Glomerular visceral epithelial cell (primary cell): Measurements from ENCODE around the gene ATP2B2.

Experiments used
- DNase-seq: peaks from one replicate; pipeline ENCODE4 v3.0.0-alpha.2; 2016; ENCODE audit errors: extremely low spot score

ATP2B2 gene

DNA sequence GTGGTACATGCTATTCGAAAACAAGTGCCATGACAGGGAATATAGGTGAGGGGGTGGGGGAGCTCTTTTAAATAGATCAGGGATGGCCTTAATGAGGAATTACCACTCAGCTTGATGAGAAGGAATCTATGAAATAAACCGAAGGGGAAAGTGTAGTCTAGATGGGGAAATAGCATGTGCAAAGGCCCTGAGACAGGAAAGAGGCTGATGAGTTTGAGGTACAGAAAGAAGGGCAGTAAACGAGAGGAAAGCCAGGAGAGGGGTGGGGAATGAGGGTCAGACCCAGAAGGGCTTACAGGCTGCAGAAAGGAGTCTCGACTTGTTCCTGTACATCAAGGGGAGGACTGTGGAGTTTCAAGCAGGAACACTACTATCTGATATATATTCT lies 12.2 kb downstream of the ATP2B2 start:
- DNase-seq: no peak

DNA sequence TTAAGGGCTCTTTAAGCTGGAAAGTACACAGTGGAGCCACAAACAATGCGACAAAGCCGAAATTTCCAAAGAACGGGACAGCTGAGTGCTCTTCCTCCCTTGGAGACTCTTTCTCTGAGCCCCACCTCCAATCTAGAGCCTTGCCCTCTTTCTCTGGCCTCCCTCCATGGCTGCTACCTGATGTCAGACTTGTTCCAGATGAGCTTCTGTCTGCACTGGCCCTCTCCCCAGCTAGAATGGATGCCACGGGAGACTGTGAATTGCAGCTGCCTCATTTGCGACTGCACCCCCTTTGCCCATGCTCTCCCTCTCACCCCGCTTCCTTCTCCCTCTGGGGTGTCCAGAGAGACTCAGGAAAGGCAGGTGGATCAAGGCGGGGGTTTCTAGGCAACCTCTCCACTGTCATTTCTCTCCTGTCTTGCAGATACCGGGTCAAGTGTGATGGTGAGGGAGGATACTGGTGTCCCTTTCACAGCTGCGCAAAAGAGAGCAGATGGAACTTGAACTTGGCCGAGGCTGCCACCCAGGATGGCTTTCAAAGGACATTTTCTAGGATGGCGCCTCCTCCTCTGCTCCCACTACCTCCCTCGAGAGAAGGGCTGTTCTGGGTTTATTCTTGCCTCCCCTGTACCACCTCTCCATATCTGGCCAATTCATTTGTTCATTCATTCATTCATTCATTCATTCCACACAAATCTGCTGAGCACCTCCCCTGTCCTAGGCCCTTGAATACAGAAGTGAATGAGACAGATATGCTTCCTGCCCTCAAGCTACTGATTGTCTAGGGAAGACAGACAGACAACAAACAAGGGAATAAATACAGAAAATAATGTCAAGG lies 12.8 kb downstream of the ATP2B2 start:
- DNase-seq: no peak

DNA sequence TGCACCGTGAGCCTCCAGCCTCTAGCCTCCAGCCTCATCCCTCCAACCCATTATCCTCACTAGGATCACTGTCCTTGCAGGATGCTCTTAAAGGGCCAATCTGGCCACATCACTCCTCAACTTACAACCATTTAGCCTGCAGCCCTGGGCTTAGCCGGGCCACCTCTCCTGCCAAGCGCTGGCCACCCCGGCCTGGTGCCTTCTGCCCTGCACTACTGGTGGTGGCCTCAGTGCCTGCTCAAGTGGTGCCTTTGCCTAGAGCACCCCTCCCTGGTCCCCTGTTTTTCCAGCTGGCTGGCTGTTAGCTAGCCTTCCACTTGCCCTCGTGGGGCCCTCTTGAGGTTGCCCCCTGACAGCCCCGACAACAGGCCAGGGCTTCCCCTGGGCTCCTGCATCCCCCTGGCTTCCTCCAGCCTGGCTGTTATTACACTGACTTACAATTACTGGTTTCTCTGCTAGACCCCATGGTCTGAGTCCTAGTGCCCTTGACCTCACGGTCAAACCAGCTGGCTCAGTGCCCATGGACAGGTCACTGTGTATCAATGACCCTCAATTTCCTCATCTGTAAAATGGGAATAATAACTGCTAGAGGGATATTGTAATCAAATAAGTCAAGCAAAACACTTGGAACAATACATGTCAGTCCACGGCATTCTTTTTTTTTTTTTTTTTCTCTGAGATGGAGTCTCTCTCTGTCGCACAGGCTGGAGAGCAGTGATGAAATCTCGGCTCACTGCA lies 15.5 kb downstream of the ATP2B2 start:
- no peak for DNase-seq

DNA sequence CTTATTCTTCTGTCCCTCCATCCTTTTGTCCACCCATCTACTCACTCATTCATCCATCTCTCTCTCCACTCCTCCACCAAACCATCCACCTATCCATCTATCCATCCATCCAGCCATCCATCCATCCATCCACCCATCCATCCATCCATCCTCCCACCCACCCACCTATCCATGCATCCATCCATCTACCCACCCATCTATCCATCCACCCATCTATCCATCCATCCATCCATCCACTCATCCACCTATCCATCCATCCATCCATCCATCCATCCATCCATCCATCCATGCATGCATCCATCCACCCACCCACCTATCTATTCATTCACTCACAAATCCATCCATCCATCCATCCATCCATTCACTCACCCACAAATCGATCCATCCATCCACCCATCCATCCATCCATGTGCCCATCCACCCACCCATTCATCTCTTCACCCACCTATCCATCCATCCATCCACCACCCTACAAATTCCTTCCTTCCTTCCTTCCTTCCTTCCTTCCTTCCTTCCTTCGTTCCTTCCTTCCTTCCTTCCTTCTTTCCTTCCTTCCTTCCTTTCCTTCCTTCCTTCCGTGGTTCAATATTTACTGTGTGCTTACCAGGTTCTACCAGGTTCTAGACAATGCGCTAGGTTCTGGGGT lies 17.3 kb downstream of the ATP2B2 start:
- no peak for DNase-seq

DNA sequence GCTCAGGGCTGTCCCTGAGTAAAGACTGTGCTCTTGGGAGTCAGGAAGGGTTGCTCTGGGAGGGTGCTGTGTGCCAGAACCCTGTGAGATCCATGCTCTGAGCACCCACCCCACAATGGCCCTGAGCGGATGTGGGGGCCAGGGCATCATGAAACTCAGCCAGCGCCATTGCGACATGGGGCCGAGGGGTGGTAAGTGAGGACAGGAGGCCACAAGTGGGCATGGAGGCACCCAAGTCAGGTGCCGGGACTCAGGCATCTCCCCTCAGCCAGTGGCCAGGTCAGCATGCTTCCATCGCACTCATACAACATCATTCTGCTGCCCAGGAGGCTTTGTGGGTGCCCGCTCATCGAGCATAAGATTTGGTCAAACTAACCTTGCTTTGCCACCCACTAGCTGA lies 19.6 kb downstream of the ATP2B2 start:
- no peak for DNase-seq

DNA sequence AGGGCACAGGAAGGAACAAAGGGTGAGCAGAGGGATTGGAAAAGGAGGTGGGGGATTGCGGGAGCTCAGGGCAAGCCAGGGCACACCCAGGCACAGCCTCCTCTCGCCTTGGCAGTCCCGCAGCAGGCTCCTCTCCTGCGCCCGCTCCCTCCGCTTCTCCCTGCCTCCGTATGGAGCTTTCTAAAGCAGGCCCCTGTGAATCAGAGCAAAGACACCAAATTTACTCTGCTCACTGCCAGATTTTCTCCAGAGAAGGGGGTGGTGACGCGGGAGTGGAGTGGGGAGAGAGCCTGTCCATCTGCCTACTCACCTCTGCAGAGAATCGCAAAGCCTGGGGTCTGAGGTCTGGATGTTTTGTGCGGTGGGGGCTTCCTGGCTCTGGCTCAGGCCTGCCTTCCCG lies 20.0 kb downstream of the ATP2B2 start:
- no peak for DNase-seq

DNA sequence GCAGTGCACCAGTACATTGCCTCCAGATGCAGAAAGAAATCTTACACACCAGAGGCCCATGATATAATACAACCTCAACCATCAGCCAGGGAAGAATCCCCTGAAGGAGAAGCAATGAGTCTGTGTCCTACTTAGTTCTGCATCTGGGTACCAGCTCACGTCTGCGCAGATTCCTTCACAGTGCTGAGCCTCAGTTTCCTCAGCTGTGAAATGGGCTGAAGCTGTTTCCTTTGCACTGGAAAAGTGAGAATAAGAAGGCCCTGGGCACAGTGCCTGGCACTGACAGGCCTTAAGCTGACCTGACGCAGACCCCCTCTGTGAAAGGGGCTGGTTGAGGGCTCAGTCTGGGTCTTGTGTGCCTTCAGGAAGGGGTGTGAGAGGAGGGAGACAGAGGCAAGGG lies 20.7 kb downstream of the ATP2B2 start:
- DNase-seq: no peak

DNA sequence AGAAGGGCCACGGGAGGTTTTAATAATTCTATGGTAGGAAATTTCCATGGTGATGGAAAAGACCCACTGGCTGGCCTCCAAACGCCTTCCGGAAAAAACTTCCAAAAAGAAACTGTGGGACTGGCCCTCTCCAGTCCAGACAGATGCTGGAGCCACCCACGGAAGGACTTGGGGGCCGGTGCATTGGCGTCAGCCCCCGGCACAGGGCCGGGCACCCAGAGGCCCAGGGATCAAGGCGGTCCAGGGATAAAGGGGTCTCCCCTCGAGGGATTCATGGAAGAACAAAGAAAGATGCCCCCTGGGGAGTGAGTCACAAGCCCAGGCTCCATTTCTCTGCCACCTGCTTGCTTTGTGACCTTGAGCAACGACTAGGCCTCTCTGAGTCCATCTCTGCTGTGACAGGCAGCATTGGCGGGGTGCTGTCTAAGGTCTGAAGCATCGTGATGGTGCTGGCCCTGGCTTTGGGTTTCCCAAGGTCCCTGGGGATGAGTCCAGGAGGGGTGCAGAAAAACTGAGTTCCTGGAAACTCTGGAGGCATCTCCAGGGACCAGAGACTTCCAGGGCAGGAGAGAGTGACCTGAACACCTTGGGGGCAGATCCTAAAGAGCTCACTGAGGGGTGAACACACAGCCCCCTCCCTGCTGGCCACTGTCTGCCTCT lies 21.6 kb downstream of the ATP2B2 start:
- no peak for DNase-seq

DNA sequence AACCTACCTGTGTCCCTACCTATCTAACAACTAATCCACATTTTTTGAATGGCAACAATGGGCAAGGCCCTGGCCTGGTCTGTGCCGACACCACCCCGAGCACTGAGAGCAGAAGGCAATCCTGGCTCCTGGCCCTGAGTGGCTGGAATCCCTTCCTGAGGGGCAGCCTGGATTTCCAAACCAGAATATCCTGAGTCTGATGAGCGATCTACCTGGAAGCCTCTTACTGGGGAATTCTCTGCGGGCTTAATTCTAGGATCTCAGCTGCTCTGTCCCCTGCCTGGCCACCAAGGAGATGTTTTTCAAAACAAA lies 22.1 kb downstream of the ATP2B2 start:
- no peak for DNase-seq

DNA sequence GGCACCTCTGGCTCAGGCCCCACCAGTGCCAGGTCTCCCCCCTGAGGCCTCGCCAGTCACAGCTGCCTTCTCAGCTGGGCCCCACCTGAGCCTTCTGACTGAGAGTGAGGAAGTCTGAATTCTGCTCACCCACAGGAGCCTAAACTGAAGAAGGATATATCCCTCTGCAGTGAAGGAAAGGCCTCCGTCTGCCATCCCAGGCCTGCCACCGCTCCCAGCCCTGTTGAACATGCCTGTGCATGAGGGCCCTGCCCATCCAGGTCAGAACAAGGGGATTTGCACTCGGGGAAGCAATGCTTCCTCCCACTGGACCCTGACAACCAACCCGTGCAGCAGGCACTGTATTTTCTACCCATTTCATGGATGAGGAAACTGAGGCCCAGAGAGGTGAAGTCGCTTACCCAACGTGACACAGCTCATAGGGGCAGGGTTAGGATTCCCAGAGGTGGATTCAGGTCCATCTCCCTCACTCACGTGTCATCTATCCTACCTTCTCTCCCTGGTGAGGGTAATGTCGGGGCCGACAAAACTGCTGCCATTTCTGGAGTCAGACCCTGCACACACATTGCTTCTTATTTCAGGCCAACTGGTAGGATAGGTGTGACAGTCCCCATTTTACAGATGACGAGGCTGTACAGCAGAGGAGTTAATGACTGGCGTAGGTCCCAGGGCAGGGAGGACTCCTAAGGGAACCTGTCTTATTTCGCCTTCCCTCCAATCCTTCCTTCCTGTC lies 22.6 kb downstream of the ATP2B2 start:
- no peak for DNase-seq

DNA sequence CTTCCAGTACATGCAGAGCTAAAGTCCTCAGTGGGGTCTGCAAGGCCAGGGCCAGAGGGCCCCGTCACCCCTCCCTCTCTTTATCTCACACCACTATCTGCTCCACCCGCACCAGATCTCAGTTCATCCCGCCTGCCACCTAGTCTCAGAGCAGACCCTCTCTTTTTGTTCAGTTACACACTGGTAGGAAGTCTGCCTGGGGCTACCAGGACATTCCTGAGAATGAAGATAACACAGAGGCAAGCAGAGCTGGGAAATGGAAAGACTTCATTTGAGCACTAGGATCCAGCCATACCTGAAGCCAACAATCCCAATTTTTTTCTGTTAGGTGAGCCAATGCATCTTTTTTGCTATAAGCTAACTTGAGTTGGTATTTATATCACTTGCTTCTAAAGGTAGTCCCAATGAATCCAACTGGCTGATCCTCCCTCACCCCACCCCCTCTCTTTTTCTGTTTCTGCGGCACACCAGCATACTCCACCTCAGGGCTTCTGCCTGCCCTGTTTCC lies 24.5 kb downstream of the ATP2B2 start:
- DNase-seq: no peak

DNA sequence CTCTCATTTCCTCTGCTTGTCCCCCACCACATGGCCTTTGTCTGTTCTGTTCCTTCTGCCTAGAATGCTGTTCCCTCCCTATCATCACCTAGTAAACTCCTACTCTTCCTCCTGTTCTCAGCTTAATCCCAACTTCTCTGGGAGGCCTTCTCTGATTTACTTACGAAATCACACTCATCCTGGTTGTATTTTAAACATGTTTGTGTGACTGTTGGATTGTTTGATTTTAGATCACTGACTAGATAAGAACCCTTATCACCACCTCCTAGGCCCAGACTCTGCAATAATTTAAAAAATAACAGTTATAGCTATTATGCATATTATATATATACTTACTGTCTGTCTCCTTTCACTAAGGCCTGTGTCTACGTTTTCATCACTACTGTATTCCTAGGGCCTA lies 26.1 kb downstream of the ATP2B2 start:
- no peak for DNase-seq

DNA sequence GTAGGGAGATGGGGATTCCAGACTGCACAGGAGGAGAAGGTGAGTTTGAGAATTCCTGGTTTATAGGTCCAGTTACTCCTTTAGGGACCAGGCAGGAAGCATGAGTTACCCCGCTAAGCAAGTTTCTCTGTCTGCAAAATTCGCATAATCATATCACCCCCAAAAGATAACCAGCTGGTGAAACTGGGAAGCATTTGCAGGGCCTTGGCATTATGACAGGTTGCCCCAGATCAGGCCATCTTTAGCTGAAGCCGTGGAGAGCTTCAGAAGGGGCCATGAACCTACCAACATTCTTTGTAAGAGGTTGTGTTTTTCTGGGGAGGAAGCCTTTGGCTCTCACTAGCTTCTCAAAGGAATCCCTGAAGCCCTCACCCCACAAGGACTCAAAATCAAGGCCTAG lies 29.4 kb downstream of the ATP2B2 start:
- DNase-seq: no peak

DNA sequence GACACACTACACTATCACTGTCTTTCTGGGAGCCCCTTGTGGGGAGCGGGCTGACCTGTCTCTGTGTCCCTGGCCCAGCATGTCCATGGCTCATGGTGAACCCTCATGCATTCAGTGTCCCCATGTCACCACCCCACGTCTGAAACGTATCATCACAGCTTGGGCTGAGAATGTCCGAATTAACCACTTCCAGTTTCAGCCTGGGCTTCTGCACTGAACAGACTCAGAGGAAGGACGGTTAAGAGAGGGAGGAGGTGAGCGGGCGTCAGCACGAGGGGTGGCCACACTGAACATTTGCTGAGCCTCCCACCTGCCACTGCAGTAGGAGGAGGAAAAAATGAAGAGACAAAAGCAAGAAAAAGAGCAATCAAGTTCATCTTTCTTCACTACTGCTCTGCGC lies 30.5 kb downstream of the ATP2B2 start:
- no peak for DNase-seq

DNA sequence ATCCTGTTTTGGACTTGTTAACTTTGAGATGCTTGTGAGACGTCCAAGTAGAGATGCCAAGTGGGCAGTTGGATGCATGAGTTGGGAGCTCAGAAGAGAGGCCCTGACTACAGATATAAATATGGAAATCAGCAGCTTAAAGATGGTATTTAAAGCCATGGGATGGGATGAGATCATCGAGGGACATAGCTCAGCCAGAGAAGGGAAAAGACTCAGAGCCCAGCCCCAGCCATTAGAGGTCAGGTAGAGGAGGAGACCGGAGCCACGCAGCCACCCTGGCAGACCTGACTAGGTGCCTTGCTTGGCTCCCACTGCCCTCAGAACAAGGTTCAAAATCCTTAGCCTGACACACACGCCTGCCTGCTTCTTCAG lies 31.1 kb downstream of the ATP2B2 start:
- DNase-seq: no peak

DNA sequence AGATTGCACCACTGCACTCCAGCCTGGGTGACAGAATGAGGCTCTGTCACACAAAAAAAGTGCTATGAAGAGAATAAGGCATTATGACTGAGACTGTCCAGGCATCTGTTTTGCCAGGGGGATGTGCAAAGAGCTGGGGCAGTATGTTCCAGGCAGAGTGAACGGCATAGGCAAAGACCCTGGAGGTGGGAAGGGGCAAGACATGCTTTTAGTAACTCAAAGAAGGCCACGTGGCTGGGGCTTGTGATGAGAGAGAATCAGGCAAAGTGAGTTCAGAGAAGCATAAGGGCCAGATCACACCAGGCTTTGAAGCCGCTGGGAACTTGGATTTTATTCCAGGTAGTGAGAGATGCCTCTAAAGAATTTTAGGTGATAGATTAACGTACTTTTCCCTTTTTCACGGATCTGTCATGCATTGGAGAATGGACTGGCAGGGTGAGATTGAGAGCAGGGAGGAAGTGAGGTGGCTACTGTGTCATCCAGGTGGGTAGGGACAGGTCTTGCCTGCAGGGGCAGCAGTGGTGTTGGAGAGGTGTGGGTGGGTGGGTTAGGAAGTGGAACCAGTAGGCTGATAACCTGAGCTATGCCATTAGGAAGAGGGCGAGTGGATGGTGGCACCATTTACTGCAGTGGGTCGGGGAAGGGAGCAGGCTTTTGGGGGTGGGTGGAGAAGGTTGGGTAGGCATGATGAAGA lies 31.7 kb downstream of the ATP2B2 start:
- no peak for DNase-seq

DNA sequence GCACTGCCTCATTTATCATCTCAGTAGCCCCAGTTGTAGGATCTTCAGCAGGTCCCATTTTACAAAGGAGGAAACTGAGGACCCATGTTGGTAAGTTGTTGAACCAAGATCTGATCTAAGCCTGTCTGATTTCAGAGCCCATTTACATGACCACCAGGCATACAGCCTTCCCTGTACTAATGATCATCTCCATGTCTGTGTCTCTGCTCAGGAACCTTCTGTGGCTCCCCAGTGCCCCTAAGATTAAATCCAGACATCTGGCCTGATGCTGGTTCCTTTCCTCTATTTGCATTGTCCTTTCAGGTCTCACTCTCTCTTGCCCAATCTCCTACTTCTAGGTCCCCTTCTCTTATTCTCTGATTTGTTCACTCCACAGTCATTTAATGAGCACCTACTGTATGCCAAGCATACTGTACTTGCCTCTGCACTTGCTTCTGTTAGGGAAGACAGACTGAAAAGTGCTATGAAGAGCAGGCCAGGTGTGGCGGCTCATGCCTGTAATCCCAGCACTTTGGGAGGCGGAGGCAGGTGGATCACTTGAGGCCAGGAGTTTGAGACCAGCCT lies 32.4 kb downstream of the ATP2B2 start:
- no peak for DNase-seq

DNA sequence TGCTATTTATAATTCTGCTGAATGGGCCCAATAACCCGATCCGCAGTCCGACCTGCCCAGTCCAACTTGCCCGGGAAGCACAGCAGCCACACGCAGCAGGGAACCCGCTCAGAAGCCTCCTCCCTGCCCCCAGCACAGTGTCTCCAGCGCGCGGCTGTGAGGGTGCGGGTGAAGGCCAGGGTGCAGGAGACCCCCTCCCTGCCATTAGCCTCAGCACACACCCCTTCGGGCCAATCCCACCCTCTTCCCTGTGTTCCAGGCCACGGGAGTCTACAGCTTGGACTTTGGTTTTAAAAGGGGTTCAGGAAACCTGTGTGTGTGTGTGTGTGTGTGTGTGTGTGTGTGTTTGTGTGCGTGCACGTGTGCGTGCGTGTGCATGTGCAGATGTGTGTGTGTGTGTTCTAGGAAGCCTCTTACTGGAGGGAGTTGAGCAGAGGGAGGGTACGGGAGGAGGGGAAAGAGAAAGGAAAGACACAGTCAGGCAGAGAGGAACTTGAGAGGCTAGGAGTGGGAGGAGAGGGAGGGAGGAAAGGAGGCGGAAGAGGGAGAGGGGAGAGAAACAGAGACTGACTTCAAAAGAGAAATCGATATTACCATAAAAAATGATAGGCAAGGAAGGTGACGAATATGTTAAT lies 34.2 kb downstream of the ATP2B2 start:
- DNase-seq: no peak

DNA sequence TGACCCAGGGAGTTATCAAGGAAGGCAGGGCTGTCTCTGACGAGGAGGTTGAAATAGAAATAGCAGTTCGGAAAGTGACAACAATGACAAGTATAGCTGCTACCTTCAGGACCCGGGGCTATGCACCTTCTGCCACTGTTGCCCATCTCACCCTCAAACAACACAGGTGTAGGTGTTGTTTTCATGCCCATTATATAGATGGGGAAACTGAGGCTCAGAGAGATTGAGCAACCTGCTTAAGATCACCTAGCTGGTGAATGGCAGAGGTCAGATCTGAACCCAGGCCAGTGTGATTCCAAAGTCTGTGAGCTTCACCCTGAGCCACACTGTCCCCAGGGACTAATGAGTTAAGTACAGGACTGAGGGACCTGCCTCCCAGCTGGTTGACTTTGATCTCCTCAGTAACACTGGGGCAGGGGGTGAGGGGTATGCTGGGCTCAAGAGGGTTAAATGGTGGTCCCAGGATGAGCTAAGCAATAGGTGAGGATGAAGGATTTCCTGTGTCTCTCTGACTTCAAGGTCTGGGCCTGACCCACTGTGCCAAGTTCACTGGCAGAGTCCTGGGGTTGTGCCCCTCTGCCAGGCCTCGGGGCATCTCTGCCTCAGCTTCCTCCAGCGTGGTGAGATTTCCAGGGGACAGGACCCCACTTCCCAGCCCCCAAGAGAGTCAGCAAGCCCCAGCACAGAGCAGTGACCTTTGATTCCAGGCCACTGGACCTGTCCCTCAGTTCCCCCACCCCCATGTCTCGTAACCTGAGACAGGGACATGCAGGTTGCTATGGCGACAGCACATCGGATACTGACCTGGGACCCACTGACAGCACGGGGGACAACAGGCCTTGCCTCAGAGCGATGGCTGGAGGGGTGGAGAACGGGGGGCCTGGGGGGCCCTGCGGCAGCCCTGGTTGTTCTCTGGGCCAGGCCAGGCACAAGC lies 35.0 kb downstream of the ATP2B2 start:
- no peak for DNase-seq
